HUDEP-2 (cell line): ENCODE measurements around the gene IFITM2.

Experiments used
- DNase-seq, 76 experiments: peaks; one replicate each; lab custom pipeline; 2025; ENCODE audit not compliant: unreplicated experiment in 76 of 76; lab: John Stamatoyannopoulos, UW

IFITM2 gene

DNA sequence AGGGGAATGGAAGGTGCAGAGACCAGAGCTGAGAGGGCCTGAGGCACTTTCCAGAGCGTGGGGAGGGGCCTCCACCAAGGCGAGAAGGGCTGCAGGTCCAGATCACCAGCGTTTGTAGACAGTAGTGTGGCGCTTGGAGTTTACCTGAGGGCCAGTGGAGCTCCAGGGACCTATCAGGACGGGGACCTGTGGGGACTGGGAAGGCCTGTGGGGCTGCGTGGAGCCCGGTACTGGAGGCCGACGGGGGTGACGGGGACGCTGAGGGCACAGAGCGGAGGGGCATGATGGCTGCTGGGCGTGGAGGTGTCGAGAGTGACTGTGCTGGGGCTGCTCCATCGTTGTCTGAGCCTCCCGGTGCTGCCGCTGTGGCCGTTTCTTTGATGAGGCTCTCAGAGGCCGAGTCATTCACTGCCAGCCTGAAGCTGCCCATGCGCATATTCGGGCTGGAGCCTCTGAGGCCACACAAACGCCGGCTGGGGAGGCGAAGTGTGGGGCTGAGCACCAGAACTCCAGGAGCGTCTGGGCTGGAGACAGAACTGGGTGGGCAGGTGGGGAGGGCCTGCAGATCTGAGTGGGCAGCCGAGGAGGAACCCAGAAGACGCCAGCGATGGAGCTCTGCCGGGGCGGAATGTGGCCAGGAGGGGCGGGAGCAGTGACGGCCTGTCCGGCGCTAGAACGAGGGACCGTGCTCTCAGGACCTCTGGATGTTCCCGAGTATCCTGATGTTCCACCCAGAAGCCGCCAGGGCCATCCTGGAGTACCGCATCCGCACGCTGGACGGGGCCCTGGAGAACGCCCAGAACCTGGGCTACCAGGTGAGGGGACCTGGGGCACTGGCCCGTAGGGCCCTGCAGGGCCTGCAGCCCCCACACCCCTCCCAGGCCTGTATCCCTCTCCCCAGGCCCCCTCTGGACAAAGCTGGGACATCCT is 16.1 kb upstream of the IFITM2 start:
- DNase-seq: no peak

DNA sequence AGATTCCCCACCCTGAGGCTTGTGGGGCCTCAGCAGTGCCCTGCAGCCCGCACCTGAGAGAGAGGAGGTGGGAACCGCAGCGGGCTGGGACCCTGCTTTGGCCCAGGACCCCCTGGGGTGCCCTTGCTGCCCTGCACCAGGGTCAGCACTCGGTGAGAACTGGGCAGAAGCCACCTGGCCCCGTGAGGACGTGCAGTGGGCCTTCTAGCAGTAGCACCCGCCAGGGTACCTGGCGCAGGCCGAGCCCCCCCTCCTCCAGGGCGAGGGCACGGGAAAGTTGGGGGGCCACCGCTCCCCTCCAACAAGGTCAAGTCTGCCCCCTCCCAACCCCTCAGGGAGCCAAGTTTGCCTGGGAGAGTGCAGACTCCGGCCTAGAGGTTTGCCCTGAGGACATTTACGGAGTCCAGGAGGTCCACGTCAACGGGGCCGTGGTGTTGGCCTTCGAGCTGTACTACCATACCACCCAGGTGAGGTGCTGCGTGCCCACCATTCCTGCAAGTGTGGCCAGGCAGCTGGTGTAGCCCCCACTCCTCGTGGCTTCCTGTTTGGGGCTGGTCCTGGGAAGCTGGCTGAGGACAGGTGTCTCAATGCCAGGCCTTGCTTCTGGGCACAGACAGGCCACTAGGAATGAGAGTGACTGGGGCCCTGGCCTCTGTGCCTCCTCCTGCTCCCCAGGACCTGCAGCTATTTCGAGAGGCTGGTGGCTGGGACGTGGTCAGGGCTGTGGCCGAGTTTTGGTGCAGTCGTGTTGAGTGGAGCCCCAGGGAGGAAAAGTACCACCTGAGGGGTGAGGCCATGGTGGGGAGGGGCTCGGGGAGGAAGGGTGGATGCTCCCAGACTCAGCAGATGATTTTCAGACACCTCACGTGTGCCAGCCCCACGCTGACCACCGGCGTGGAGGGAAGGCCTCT is 15.2 kb upstream of the IFITM2 start:
- no peak for DNase-seq

DNA sequence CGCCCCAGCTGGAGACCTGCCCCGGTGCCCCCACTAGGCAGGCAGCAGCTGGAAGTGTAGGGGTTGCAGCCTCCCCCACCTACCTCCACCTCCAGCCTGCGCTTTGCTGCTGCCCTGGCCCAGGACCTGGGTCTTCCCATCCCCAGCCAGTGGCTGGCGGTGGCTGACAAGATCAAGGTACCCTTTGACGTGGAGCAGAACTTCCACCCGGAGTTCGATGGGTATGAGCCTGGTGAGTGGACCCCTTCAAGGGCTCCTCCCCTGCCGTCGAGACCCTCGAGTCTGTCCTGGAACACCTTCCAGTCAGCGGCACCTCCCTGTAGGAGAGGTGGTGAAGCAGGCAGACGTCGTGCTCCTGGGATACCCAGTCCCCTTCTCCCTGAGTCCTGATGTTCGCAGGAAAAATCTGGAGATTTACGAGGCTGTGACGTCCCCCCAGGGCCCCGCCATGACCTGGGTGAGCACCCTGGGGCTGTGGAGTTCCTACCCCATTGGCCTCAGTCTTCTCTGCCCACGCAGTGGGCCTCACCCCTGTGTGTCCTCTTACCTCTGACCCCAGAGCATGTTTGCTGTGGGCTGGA is 14.3 kb upstream of the IFITM2 start:
- no peak for DNase-seq

DNA sequence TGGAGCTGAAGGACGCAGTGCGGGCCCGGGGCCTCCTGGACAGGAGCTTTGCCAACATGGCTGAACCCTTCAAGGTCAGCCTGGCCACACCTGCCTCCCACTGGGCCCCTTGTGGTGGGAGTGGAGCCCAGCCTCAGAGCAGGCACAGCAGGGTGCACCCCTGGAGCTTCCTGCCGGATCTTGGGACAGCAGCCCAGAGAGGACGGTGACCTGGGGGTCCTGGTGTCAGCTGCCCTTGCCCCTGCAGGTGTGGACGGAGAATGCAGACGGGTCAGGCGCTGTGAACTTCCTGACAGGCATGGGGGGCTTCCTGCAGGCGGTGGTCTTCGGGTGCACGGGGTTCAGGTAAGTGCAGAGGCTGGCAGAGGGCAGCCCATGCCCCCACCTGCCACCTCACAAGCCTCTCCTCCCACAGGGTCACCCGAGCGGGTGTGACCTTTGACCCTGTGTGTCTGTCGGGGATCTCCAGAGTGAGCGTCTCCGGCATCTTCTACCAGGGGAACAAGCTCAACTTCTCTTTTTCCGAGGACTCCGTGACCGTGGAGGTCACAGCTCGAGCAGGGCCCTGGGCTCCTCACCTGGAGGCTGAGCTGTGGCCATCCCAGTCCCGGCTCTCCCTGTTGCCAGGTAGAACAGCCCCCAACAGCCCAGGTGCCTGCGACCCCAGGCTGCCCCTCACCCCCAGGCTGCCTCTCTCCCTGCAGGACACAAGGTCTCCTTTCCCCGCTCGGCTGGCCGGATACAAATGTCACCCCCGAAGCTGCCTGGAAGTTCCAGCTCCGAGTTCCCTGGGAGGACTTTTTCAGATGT is 13.6 kb upstream of the IFITM2 start:
- no peak for DNase-seq

DNA sequence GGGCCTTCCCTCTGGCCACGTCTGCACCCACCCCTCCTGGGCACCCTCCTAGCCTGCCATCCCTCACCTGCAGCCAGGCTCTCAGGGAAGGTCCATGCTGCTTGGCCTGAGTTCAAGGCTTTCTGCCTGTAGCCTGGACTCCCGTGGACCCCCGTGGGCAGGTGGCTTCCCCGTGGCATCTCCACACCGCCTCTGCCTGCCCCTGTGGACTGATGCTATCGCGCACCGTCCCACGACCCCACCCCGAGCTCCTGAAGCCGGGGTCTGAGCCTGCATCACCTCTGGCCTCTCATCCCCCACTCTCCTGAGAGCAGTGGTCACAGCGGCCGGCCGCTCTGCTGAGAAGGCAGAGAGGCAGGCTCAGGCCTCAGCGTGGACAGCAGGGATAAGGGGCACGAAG is 12.8 kb upstream of the IFITM2 start:
- no peak for DNase-seq

DNA sequence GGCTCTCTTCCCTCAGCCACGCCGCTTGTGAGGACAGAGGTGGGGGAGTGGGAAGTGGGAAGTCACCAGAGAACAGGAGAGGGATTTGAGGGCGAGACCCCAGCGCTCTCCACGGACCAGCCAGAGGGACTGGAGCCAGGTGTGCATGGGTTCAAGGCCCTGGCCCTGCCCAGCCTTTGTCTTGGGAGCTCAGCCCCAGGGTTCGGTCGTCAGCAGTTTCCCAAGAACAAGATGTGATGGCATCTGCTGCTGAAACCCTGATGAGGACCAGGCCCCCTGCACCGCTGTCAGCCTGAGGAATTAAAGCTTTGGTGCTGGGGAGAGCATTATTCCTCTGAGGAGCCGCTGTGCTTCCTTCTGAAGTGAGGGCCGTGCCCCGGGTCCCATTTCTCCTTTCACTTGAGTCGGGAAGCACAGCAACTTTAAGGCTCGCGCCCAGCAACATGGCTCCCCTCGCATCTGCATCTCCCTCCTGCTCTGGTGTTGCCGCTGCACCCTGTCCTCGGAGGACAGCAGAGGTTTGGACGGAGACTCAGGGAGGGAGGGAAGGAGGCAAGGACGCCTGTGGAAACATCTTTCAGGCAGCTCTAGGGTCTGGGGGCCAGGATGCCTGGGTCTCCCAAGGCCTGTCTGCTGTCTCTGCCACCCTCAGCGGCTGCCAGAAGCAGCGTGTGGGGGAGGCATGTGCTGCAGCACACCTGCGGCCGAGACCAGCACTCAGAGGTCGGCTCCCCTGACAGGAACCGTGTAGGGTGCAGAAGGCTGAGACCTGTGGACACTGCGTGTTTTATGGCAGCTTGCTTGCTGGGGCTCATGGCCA is 12.1 kb upstream of the IFITM2 start:
- no peak for DNase-seq

DNA sequence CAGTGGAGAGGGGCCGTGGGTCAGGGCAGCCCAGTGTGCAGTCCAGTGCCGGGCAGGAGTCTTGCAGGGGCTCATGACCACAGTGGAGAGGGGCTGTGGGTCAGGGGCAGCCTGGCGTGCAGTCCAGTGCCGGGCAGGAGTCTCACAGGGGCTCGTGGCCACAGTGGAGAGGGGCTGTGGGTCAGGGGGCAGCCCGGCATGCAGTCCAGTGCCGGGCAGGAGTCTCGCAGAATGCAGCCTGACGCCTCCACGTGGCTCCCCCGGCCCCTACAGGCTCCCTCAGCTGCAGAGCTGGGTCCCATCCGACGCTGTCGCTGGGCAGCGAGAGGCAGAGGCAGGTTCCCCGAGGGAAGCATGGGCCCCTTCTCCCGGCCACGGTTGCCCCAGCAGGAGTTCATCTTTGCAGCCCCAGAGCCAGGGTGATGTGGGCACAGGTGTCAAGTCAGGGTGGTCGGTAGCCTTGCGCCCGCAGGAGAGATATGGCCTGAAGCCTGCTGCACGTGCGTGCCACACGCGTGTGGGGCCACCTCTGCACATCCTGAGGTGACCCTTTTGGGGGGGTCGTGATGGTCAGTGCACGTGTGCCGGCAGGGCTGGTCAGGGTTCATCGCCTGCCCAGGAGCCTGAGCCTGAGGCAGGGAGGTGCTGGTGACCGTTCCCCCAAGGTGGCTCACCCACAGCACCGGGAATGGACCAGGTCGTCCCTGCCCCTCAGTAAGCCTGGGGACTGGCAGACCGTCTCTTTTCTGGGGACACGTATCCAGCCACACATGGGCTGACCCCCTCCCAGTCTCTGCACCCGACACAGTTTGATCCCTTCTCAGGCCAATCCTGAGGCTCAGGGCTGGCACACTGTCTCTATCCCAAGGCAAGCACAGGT is 11.2 kb upstream of the IFITM2 start:
- DNase-seq: no peak

DNA sequence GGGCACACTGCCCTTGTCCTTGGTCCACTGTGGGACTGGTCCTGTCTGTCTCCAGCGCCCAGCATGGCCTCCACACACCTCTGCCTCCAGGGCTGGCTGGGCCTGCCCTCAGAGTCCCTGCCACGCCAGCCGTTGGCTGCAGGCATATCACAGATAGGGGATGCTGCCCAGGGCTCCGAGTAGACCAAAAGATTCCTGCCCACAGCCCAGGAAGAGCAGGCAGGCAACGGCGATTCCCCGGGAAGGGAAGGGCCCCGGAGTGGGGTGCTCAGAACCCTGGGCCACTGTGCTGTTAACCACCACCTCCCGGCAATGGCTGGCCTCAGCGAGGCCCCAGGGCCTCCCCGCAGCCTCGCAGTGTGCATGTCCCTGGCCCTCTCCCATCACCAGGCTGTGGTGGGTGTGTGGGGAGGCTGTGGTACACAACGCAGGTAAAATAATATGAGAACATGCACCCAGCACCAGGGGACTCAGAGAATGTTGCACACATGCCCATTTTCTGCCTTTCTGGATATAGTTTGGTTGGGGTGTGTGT is 10.5 kb upstream of the IFITM2 start:
- no peak for DNase-seq

DNA sequence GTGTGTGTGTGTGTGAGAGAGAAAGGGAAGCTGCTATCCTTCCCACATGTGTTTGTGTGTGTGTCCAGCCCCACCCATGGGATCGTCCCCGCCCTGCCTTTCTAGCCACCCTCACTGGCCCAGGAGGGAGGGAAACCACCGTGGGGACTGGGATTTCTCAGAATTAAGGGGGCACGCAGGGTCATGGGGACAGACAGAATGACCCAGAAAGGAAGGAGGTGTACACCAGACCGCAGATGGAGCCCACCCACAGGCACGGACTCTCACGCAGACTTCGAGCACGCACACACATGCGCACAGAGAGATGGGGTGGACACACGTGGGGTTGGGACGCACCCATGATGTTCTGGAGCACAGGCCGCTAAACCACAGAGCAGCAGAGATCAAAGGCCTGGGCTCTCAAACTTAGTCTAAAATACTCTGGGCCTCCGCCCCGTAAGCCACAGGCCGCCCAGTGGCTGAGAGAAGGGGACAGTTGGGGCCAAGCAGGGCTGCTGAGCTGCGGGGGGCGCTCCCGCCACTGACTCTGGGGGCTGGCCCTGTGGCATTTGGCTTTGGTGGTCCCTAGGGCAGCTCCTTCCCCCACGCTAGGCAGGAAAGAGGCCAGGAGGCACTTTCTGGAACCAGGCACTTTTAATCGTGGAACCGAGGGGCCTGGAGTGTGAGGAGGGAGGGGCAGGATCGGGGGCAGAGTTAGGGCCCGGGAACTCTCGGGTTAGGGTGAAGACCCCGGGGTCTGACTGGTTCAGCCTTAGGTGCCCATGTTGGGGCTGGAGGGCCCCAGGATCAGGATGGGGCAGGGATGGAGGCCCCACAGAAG is 9.8 kb upstream of the IFITM2 start:
- DNase-seq: no peak

DNA sequence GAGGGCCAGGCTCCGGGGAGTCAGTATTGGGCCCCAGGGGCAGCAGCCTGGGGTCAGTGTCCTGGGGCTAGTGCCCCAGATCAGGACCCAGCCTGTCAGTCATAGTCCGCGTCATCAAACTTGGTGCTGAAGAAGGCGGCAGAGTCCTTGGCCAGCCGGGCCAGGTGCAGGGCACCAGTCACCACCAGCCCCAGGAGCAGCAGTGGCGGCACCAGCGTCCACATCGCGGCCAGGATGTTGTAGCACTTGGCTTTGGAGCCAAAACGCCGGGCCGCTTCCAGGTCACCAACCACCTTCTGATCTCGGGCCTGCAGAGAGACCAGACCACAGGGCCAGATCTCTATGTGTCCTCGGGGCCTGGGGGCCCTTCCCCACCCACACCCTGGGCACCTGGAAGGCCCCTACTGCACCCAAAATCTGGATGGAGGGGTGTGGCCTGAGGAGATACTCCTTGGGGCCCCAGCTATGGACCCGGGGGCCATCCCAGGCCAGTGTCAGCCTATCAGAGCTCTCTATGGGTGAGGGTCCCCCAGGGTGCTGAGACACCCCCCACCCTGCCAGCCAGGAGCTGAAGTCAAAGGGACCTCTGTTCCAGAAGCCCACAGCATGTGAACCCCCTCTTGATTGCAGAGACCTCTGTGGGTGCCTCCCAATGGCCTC is 9.1 kb upstream of the IFITM2 start:
- DNase-seq: no peak

DNA sequence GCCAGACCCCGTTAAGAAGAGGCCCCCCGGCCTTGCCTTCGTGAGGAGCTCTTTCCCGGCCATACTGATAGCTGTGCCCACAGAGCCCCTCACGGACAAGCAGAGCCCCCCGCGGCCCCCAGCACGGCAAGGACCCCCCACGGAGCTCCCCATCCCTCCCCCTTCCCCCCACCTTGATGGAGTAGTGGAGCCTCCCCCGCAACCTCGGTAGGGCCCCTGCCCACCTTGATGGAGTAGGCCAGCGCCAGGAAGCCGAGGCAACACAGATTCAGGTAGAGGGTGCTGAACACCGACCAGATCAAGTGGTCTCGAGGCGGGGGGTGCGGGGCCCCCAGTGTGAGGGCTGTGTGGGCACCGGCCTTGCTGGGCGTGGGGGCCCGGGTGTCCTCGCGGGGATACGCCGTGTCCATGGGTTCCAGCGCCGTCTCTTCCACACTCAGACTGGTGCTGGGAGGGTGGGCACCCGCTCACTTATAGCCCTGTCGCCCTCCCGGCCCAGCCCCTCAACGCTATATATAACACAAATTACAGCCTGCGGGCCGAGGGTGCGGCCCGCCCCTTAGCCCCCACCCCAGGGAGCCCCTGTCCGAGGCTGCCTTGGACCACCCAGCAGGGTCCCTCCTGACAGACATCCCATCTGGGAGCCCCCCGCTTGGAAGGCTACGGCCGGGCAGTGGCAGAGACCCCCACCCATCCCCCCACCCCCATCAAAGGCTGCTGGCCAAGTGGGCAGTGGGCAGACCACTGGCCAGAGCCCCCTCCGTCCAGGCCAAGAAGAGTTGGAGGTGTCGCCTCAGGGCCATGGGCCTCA is 8.3 kb upstream of the IFITM2 start, which contains the start of gene IFITM5:
Gene IFITM5 (minus strand): TSS at position 446 of the 811 bp plus-strand sequence. CDS start 36 bp downstream, at position 410.
- DNase-seq: no peak

DNA sequence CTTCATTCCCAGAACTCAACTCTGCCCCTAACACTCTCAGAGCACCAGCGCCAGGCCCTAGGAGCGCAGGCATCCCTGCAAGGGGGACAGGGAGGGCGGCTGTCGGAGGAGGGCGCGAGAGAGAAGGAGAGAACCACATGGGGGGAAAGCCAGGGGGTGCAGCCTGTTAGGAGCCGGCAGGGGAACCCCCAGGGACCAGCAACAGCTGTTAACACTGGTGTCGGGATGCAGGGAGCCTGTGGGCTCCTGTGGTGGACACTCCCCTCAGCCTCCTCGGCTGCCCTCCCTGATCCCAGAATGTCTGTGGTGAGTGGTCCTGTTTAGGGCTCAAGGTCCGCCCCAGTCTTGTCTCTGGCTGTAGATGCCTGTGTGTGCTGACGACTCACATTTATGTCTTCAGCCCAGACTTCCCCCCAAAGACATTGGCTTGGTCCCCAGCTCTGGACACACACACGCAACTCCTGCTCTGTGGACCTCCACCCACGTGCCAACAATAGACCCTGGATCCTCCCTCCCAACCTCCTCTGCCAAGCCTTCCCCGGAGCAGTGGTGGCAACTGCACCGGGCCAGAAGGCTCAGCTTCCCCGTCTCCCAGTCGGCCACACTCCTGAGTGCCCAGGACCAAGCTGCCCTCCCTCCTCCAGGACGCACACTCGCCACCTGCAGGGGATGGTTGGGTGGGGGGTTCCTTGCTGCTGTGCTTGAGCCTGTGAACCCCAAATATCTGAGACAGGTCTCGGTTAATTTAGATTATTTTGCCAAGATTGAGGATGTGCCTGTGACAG is 7.5 kb upstream of the IFITM2 start:
- DNase-seq: no peak

DNA sequence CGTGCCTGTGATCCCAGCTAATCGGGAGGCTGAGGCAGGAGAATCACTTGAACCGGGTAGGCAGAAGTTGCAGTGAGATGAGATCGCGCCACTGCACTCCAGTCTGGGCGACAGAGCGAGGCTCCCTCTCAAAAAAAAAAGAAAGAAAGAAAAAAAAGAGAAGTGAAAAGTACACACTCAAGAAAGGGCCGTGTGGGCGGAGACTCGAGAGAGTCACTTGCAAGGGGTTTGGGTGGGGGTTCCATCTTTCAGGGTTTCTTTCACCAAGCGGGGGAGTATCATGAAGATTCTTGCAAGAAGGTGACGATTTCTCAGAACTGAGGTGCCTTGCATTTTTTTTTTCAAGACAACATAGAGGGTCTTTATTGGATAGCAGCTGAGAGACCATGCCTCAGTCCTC is 4.3 kb upstream of the IFITM2 start:
- DNase-seq: no peak

DNA sequence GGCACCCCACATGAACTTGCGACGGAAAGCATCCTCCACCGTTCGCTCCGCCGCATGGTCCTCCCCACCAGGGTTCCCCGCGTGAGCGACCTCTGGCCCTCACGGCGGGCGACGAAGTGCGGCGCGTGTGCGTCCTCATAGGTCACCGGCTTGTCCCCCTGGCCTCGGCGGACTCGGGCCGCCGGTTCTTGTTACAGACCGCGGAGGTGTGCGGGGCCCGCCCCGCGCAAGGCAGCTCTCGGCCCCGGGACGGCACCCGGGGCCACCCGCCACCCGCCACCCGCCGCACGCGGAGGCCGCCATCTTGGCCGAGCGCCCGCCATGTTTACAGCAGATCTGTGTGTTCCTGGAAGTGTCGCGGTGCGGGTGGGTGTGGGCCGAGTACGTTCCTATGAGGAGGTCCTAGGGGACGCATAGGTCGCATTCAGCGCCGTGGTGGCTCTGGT is 3.5 kb upstream of the IFITM2 start:
- no peak for DNase-seq
